GM10847 (cell line): ENCODE data around the gene HDAC9.

ENCODE experiments used
- POLR2A ChIP-seq: IDR thresholded peaks from 2 replicates; pipeline ENCODE4 v1.6.1; 2011; ENCODE audit not compliant: insufficient read length; ENCODE audit errors: extremely low read depth

The HDAC9 gene

DNA sequence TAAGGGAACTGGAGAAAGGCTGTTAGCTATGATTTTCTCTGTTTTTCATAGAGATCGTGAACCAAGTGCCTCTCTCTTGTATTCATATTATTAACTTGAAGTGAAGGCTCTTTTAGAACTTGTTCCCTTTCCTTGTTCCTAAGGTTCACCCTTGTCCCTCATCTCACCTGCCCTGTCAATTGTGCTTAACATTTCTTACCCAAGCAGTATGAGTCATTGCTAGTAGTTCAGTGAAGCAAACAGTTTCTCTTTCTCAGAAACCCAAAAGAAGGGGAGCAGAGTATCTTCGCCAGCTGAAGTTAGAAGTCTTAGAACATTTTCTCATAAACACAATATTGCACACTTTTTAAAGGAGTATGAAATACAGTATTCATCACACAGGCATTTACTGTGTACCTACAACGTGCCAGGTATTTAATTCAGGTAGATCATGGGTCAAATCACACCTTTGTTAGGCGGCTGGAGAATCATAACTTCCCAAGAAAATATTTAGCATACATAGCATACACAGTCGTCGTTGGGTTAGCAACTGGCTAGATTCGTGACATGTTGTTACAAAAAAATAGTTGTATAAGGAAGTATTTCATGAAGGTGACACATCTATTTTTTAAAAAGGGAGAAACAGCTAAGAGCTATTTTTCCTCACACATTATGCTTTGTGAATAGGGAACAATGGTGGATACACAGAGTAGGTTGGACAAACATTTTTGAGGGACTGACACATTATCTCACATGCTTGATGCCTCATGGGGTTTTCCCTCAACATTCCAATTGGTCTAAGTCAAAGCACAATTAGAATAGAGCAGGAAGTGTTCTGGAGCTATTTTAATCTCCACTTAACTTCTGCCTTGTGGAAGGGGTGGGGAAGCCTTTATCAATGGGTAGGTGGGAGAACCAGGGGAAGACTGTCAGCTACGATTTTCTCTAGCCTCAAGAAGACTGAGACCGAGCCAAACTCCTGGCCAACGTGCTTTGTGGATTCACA is 13.2 kb downstream of the HDAC9 start:
- no peak for TF ChIP-seq POLR2A

DNA sequence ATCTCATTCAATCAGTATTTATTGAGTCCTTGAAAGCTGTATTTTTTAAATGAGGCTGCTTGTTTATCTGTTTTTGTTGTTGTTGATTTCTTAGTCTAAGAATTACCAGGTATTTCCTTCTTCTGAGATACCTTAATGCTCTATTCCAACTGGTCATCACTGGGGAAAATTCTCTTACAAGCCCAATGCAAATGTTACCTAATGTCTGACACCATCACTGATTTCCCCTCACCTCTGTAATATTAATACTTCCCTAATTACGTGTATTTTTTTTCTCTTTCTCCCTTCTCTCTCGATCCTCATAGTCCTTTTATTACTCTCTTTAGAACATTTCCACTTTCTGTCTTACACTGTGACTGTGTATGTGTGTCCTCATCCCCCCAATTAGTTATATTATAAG is 13.9 kb downstream of the HDAC9 start:
- no peak for TF ChIP-seq POLR2A

DNA sequence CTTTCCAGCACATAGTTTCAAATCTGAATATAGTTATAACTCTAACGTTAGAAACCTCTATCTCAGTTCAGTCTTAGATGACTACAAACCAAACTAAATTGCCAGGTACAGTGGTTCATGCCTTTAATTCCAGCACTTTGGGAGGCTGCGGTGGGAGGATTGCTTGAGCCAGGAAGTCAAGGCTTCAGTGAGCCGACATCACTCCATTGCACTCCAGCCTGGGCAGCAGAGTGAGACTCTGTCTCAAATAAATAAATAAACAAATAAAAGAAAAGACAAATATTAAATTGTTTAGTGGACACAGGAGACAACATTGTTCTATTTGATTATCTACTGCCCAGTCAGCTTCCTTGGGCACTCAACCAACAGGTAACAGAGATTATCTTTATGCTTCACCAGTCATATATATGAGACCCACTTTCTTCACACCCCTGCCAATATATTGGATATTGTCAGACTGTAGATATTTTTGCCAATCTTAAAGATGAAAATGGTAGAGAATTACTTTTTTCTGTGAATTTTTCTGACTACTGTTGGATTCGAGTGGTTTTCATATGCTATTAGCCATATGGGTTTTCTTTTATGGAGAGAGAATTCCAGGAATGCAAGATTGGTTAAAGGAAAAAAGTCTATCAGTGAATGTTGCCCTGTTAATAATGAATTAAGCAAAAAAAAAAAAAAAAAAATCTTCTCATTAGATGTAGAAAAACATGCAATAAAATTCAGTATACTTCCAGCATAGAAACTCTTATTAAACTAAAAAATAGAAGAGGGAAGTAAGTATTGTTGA is 16.0 kb downstream of the HDAC9 start:
- TF ChIP-seq POLR2A, result no peak

GRCh38 chr7:18513343-18513742 is 17.8 kb downstream of the HDAC9 start:
- TF ChIP-seq POLR2A, result no peak

- no peak for TF ChIP-seq POLR2A
Observed at GRCh38 chr7:18515067-18515466, 19.5 kb downstream of the HDAC9 start.

DNA sequence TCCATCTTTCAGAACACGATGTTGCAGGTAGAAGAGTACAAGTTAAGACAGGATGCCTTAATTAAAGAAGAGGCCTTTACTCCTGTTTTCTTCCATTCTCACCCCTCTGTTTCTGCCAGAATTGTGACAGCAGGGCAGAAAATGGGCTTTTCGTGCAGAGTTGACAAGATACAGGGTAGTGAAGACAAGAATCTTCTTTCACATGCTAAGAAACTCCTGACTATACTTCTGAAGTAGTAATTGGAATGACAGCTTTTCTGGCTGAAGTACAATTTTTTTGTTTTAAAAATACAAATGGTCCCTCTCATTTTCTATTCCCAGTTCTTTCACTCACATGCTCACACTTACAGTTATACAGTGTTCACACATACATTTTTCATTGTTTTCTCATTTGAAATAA is 22.1 kb downstream of the HDAC9 start:
- no peak for TF ChIP-seq POLR2A

DNA sequence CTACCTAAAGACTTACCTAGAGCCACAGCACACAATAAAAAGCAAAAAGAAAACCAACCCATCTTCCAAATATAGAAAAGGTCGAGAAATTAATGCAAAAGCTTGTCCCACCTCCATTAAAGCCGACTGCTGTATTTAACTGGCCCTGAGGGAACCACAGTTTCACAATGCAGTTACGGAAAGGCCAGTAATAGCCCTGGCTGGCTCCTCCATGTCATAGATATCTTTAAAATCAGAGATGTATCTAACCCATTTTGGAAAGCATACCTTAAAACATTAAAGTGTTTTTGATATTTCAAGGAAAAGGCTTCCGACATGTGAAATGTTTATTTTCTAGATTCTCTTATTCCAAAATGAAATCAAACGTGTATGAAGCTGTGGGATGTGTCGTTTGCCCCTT is 23.0 kb downstream of the HDAC9 start:
- TF ChIP-seq POLR2A, result no peak

DNA sequence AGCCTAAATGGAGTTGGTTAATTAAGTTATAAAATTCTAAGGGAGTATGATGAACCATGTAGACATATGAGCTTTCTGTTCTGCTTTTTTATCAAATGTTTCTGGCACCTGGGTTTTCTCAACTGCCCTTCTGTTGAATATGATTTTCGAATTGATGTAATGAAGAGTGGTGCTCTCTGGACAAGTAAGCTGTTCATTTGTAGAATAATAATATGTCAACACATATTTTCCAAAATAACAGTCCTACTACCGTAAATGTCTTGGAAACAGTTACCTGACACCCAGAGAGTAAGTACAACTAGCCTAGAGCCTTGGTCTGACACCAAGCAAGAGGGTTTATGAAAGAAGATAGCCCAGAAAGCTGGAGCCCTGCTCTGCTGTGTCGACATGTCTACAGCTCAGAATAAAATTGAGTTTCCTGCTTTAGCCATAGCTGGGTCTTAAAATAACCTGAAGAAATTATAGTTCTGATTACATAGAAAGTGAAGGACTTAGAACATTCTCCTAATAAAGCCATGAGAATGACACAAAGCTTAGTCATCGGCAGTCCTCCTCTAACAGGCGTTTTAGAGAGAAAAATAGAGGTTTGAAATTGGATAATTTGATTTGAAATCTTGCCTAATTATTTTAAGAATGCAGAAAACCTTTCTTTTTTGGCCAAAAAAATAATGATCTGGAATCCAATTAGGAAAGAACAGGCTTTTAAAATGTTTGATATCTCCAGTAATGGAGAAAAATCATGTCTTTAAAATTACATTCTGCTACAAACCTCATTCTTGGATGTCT is 25.1 kb downstream of the HDAC9 start:
- no peak for TF ChIP-seq POLR2A

GRCh38 chr7:18521236-18521589 is 25.7 kb downstream of the HDAC9 start:
- TF ChIP-seq POLR2A, result no peak

DNA sequence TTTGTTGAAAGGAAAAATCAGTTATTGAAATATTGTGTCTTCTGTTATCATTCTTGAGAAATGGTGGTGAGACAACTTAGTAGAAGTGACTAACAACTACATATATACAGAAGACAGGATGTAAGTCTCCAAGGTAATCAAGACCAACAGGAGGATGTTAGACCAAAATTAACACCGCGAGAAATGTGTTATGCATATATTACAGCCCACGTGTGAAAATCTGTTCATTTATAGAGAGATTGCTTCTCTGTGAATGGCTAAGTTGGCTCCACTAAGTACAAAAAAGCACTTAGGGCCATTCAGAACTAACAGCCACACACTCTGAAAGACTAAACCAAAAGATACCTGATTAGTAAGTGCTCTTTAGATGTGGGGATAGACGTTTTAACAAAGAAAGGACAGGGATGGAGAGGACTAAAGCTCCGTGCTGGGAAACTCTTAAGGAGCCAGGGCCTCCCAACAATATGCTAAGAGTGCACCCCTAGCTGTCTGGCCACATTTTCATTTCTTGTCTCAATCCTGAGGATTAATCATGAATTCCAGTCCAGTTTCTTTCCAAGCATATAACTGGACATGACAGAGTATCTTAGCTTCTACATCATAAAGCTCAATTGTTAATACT is 26.5 kb downstream of the HDAC9 start:
- no peak for TF ChIP-seq POLR2A

DNA sequence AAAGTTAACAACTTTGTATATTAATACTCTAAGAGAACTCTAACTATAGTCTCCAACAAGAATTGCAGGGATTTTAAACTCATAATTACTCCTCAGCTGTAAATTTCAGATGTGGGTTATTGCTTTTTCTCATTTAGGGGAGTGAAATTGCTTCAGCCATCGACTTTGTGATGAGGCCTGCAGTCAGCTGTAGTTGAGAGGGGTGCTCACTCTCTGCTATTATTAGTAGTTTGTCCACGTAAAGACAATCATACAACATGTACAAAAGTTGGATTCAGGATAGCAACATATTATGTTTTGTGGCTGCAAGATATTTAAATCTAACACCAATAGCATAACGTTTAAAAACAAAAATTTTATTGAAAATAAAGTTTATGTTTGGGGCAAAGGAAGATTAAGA is 28.7 kb downstream of the HDAC9 start:
- no peak for TF ChIP-seq POLR2A

DNA sequence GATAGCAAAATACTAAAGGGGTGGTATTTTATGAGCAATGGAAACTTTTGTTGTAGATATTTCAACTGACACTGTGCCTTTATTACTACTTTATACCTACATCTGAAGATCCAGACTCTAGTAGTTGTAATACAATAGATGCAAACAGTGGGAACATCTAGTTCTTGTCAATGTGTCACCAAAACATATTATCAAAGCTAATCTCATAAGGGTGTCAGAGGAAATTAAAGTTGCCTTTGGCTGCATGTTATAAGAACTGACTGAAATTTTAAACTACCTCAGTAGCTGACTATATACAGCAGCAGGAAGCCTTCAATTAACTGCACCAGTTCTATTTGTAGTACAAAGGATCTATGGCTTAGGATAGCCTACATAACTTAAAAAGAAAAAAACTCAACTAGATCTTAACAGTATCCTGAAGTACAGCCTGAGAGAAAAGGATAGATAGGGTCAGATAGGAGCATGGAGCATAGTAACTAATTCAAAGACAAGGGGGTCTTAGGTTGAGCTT is 30.9 kb downstream of the HDAC9 start:
- no peak for TF ChIP-seq POLR2A

DNA sequence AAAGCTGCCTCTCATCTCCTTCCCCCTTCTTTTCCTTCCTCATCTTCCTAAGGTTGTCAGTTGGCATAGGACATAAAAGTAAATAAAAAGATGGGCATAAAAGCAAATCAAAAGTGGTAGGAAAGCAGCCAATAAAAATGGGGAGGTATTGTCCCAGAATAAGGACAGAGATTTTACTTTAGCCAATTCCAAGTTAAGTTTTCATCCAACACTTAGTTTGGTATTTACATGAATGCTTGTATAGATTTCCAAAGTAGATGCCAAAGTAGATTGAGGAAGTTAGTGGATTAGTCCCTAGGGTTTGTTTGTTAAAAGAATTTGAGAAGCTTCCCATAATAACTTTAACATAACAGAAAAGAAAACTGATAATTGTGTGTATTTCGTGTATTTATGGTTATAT is 33.7 kb downstream of the HDAC9 start:
- no peak for TF ChIP-seq POLR2A

DNA sequence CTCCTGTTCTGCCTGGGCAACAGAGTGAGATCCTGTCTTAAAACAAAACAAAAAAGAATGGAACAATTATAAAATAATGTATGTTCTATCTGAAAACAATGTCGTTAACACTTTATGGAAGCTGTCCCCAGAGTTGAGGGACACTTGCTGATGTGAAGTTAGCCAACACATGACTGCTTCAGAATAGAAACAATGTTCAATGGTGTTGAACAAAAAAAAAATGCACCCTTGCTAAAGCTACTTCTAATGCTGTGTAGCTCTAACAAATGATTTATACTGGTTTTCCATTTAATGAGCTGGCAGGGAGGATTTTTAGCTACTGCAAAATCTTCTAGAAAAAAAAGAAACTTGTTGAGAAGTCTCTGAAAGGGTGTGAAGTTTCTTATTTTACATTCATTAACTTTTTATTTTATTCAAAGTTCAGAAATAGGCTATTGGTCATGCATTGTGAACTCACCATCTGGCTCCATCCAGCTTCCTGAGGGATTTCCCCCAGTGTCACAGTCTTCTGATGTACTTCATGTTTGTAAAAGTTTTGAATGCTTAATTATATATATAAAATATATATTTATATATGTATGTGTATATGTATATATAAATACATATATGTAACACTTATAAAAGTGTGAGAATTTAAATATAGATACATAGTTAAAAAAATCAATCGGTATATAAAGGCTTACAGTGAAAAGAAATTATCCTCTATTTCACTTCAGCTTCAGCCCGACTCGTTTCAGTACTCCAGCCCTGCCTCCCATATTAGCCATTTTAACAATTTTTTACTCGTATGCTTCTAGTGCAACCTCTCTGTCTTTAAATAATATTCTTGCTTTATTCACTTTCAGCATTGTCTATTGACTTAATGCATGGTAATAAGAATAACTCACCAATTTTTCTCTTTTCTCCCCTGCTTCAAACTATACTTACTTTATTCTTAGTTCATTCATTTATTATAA is 35.0 kb downstream of the HDAC9 start:
- TF ChIP-seq POLR2A, result no peak
